Progenitor cell of endocrine pancreas (in vitro differentiated cells): ENCODE data around the gene VMP1. TPM values are rescaled to one million over a fixed set of nuclear protein-coding genes. Genes with fewer than 3 reads are reported as not detected.

Experiments
- DNase-seq: peaks from one replicate; pipeline ENCODE4 v3.0.0; 2021; ENCODE audit warnings: low spot score; ENCODE audit not compliant: unreplicated experiment
- H3K27ac Mint-ChIP-seq: 2 replicates; pipeline ENCODE4 v1.8.0; 2021; ENCODE audit warnings: mild to moderate bottlenecking, moderate library complexity, mixed read lengths
- H3K27me3 Mint-ChIP-seq: 2 replicates; pipeline ENCODE4 v1.8.0; 2021; ENCODE audit warnings: mixed read lengths
- H3K36me3 Mint-ChIP-seq: 2 replicates; pipeline ENCODE4 v1.8.0; 2022; ENCODE audit warnings: mixed read lengths; ENCODE audit not compliant: insufficient read depth
- H3K4me1 Mint-ChIP-seq: 2 replicates; pipeline ENCODE4 v1.8.0; 2021; ENCODE audit warnings: low read depth, mixed read lengths
- H3K4me3 Mint-ChIP-seq: 2 replicates; pipeline ENCODE4 v1.8.0; 2021; ENCODE audit warnings: low read depth, mild to moderate bottlenecking, moderate library complexity, mixed read lengths
- H3K9me3 Mint-ChIP-seq: 2 replicates; pipeline ENCODE4 v1.8.0; 2021; ENCODE audit warnings: low read depth, mixed read lengths
- CTCF ChIP-seq: fragments of 200-600 bp; sonication (generic); IDR thresholded peaks from one replicate; pipeline ENCODE4 v1.5.0; 2021; ENCODE audit warnings: antibody characterized with exemption, mild to moderate bottlenecking; ENCODE audit not compliant: unreplicated experiment
- total RNA-seq: library from RNA; stranded (reverse); gene quantifications from 2 replicates; pipeline ENCODE4 v1.2.1, GENCODE V29; 2021

The VMP1 gene
- total RNA-seq, 1 donor from 2014 or later: 162 TPM

GRCh38 chr17:59814276-59814675 is 106.8 kb downstream of the VMP1 start:
- Mint-ChIP-seq H3K36me3 (peaks cover 13% of the 10 kb centered on the region), H3K27me3 (no peaks in the 10 kb centered on the region), H3K4me1 (no peaks in the 10 kb centered on the region), H3K27ac (no peak overlapping the region), H3K9me3 (no peaks in the 10 kb centered on the region), H3K4me3 (no peak overlapping the region)
- TF ChIP-seq CTCF: no peak
- DNase-seq: no peak

GRCh38 chr17:59814685-59815084 is 107.2 kb downstream of the VMP1 start:
- Mint-ChIP-seq H3K27me3 (no peaks in the 10 kb centered on the region), H3K9me3 (no peaks in the 10 kb centered on the region), H3K27ac (no peak overlapping the region), H3K4me1 (no peaks in the 10 kb centered on the region), H3K4me3 (no peak overlapping the region), H3K36me3 (peaks cover 12% of the 10 kb centered on the region)
- no peak for DNase-seq
- no peak for TF ChIP-seq CTCF

GRCh38 chr17:59815965-59816364 is 108.5 kb downstream of the VMP1 start:
- no peak overlapping the region for H3K4me3 Mint-ChIP-seq
- no peak for DNase-seq
- H3K27me3 Mint-ChIP-seq: no peaks in the 10 kb centered on the region
- H3K36me3 Mint-ChIP-seq: peaks cover 15% of the 10 kb centered on the region
- H3K9me3 Mint-ChIP-seq: no peaks in the 10 kb centered on the region
- H3K4me1 Mint-ChIP-seq: no peaks in the 10 kb centered on the region
- TF ChIP-seq CTCF: no peak
- no peak overlapping the region for H3K27ac Mint-ChIP-seq

- Mint-ChIP-seq H3K4me1 (peaks cover 40% of the 10 kb centered on the region), H3K36me3 (peaks cover 7% of the 10 kb centered on the region), H3K9me3 (no peaks in the 10 kb centered on the region), H3K27ac (peak overlapping the region; percentile 53), H3K27me3 (no peaks in the 10 kb centered on the region), H3K4me3 (no peak overlapping the region)
- no peak for TF ChIP-seq CTCF
- DNase-seq: no peak
These were observed 118.3 kb downstream of the VMP1 start for GRCh38 chr17:59825533-59826322.

- no peak for DNase-seq
- Mint-ChIP-seq H3K9me3 (no peaks in the 10 kb centered on the region), H3K36me3 (peaks cover 7% of the 10 kb centered on the region), H3K4me1 (peaks cover 44% of the 10 kb centered on the region), H3K27ac (peak overlapping the region; percentile 47), H3K27me3 (no peaks in the 10 kb centered on the region), H3K4me3 (no peak overlapping the region)
- TF ChIP-seq CTCF: no peak
These were observed 119.4 kb downstream of the VMP1 start for GRCh38 chr17:59826706-59827453.
